GM19467 (cell line): ENCODE results near the gene TEAD1.

Experiments used
- ATAC-seq: cut with Tn5 transposase; IDR thresholded peaks from one replicate; pipeline ENCODE4 v1.9.1; 2021; ENCODE audit warnings: mild to moderate bottlenecking, moderate library complexity; ENCODE audit not compliant: unreplicated experiment

Gene TEAD1

GRCh38 chr11:12968826-12969225, 294.6 kb downstream of the TEAD1 start:
- no peak for ATAC-seq

GRCh38 chr11:12971955-12972354, 297.7 kb downstream of the TEAD1 start:
- no peak for ATAC-seq

GRCh38 chr11:12973528-12974181, 299.4 kb downstream of the TEAD1 start:
- ATAC-seq: no peak

- ATAC-seq: no peak
These were observed 301.0 kb downstream of the TEAD1 start for GRCh38 chr11:12975195-12975594.

- ATAC-seq: no peak
These were observed 305.9 kb downstream of the TEAD1 start for GRCh38 chr11:12979928-12980689.

GRCh38 chr11:12981676-12982522, 307.7 kb downstream of the TEAD1 start:
- ATAC-seq: no peak

- no peak for ATAC-seq
These were observed 309.1 kb downstream of the TEAD1 start for GRCh38 chr11:12983336-12983735.

- no peak for ATAC-seq
These were observed 312.1 kb downstream of the TEAD1 start for GRCh38 chr11:12986194-12986898.

- no peak for ATAC-seq
These were observed 315.4 kb downstream of the TEAD1 start for GRCh38 chr11:12989428-12990161.

- ATAC-seq: no peak
These were observed 315.9 kb downstream of the TEAD1 start for GRCh38 chr11:12990162-12990480.

- no peak for ATAC-seq
These were observed 317.2 kb downstream of the TEAD1 start for GRCh38 chr11:12991426-12991825.

GRCh38 chr11:12993626-12994025, 319.4 kb downstream of the TEAD1 start:
- ATAC-seq: no peak
